DND-41 (cell line): ENCODE results near the gene HSPA1L.

Source experiments
- ATAC-seq: fragments of 200-7000 bp; cut with Tn5 transposase; 3 replicates; pipeline ENCODE4 v1.9.1; 2021; ENCODE audit warnings: low read depth; ENCODE audit not compliant: insufficient read depth
- DNase-seq: peaks from one replicate; pipeline ENCODE4 v3.0.0-alpha.2; 2020
- H2AFZ ChIP-seq: 2 replicates; pipeline ENCODE4 v1.6.0; 2012; ENCODE audit warnings: low read depth, low read length
- H3K27ac ChIP-seq: 2 replicates; pipeline ENCODE4 v1.5.1; 2012; ENCODE audit warnings: low read length, inconsistent platforms
- H3K27me3 ChIP-seq: fragments of 200-600 bp; sonication (generic); 2 replicates; pipeline ENCODE4 v1.6.0; 2012; ENCODE audit warnings: low read length, mild to moderate bottlenecking, inconsistent platforms; ENCODE audit not compliant: insufficient read depth, poor library complexity
- H3K36me3 ChIP-seq: 2 replicates; pipeline ENCODE4 v1.5.1; 2012; ENCODE audit warnings: low read length, inconsistent platforms; ENCODE audit not compliant: insufficient read depth
- H3K4me1 ChIP-seq: 2 replicates; pipeline ENCODE4 v1.5.1; 2012; ENCODE audit warnings: mild to moderate bottlenecking, low read length; ENCODE audit not compliant: insufficient read depth
- H3K4me2 ChIP-seq: 2 replicates; pipeline ENCODE4 v1.6.0; 2012; ENCODE audit warnings: mild to moderate bottlenecking, moderate library complexity, low read length, inconsistent platforms; ENCODE audit not compliant: insufficient read depth
- H3K4me3 ChIP-seq, 2 experiments: fragments of 200-600 bp in 1 of 2; shearing (Covaris generic) in 1 of 2; 2 replicates each; pipeline ENCODE4 v1.5.1; 2012 to 2016; ENCODE audit warnings: inconsistent platforms in 2 of 2, low read length in 2 of 2, mild to moderate bottlenecking in 2 of 2, low read depth in 1 of 2, moderate library complexity in 1 of 2
- H3K79me2 ChIP-seq: 2 replicates; pipeline ENCODE4 v1.6.0; 2012; ENCODE audit warnings: low read length, inconsistent platforms; ENCODE audit not compliant: insufficient read depth
- H3K9ac ChIP-seq: 2 replicates; pipeline ENCODE4 v1.6.0; 2012; ENCODE audit warnings: low read depth, mild to moderate bottlenecking, inconsistent platforms, low read length, moderate library complexity
- H3K9me3 ChIP-seq: 2 replicates; pipeline ENCODE4 v1.5.1; 2012; ENCODE audit warnings: low read length, moderate library complexity, mild to moderate bottlenecking, inconsistent platforms; ENCODE audit not compliant: insufficient read depth, severe bottlenecking
- H4K20me1 ChIP-seq: 2 replicates; pipeline ENCODE4 v1.6.0; 2012; ENCODE audit warnings: low read length; ENCODE audit not compliant: insufficient read depth
- EZH2 ChIP-seq: IDR thresholded peaks from 3 replicates; pipeline ENCODE4 v1.6.1; 2012; ENCODE audit warnings: borderline replicate concordance, low read depth, mild to moderate bottlenecking, moderate library complexity, low read length, inconsistent platforms; ENCODE audit not compliant: severe bottlenecking
- TF ChIP-seq, protein P1 (sequence below): IDR thresholded peaks from 2 replicates; pipeline ENCODE4 v1.5.1; 2012; ENCODE audit warnings: borderline replicate concordance, low read length, moderate library complexity, mild to moderate bottlenecking; ENCODE audit not compliant: poor library complexity, severe bottlenecking; ENCODE audit errors: extremely low read depth

Gene HSPA1L

DNA sequence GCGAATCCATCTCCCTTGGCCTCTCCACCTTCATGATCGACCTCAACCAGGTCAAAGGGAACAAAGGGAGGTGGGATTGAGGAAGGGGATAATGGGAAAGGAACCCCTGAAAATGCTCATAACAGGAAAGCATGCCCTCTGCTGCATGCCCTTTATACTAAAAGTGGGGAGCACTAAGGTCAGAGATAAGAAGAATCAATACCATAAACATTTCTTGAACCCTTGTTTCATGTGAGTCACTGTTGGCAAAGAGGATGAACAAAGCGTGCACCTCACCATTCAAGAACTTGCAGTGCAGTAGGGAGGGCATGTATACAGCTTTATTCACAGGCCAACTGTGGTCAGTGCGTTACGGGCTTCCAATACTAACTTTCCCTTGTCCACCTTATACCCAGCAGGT, 54.3 kb downstream of the HSPA1L start:
- DNase-seq (no peak), ATAC-seq (no peak)
- peaks cover 72% of the 10 kb centered on the region for H3K36me3 ChIP-seq

More for the DNA sequence above, 54.3 kb downstream of the HSPA1L start:
- no peak overlapping the region for H3K4me2 ChIP-seq
- H3K9me3 ChIP-seq = no peaks in the 10 kb centered on the region
- peaks cover 4% of the 10 kb centered on the region; the same call in 1 of the 2 replicates for H4K20me1 ChIP-seq
- H3K4me3 ChIP-seq = no peak overlapping the region
- H3K9ac ChIP-seq = no peak overlapping the region
- TF ChIP-seq EZH2 = no peak
- TF ChIP-seq, protein P1, sequence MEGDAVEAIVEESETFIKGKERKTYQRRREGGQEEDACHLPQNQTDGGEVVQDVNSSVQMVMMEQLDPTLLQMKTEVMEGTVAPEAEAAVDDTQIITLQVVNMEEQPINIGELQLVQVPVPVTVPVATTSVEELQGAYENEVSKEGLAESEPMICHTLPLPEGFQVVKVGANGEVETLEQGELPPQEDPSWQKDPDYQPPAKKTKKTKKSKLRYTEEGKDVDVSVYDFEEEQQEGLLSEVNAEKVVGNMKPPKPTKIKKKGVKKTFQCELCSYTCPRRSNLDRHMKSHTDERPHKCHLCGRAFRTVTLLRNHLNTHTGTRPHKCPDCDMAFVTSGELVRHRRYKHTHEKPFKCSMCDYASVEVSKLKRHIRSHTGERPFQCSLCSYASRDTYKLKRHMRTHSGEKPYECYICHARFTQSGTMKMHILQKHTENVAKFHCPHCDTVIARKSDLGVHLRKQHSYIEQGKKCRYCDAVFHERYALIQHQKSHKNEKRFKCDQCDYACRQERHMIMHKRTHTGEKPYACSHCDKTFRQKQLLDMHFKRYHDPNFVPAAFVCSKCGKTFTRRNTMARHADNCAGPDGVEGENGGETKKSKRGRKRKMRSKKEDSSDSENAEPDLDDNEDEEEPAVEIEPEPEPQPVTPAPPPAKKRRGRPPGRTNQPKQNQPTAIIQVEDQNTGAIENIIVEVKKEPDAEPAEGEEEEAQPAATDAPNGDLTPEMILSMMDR = no peak
- no peaks in the 10 kb centered on the region for H3K79me2 ChIP-seq
- no peak overlapping the region for H3K27ac ChIP-seq
- no peaks in the 10 kb centered on the region for H3K27me3 ChIP-seq
- no peak overlapping the region for H2AFZ ChIP-seq
- no peaks in the 10 kb centered on the region for H3K4me1 ChIP-seq
